Loucy (cell line): ENCODE data around the gene TMIGD3.

Experiments
- H2AFZ ChIP-seq: fragments of 200-600 bp; sonication (generic); 2 replicates; pipeline ENCODE4 v1.6.0; 2016; ENCODE audit warnings: antibody characterized with exemption, mild to moderate bottlenecking, low read length, moderate library complexity
- H3F3A ChIP-seq: fragments of 200-600 bp; 2 replicates; pipeline ENCODE4 v1.6.0; 2016; ENCODE audit warnings: antibody characterized with exemption, low read depth, mild to moderate bottlenecking
- H3K27me3 ChIP-seq: fragments of 200-600 bp; sonication (generic); 2 replicates; pipeline ENCODE4 v1.6.1; 2014; ENCODE audit warnings: low read length, mild to moderate bottlenecking; ENCODE audit not compliant: insufficient read depth, poor library complexity, severe bottlenecking
- H3K36me3 ChIP-seq: fragments of 200-600 bp; sonication (generic); 2 replicates; pipeline ENCODE4 v1.6.1; 2016; ENCODE audit warnings: low read length; ENCODE audit not compliant: insufficient read depth
- H3K4me1 ChIP-seq: fragments of 200-600 bp; sonication (generic); 2 replicates; pipeline ENCODE4 v1.5.1; 2014; ENCODE audit warnings: low read length, mild to moderate bottlenecking; ENCODE audit not compliant: insufficient read depth, poor library complexity, severe bottlenecking
- H3K4me2 ChIP-seq: fragments of 200-600 bp; sonication (generic); 2 replicates; pipeline ENCODE4 v1.6.0; 2014; ENCODE audit warnings: antibody characterized with exemption, low read length, low read depth, mild to moderate bottlenecking; ENCODE audit not compliant: poor library complexity, severe bottlenecking
- H3K4me3 ChIP-seq: fragments of 200-600 bp; sonication (generic); 2 replicates; pipeline ENCODE4 v1.5.1; 2014; ENCODE audit warnings: low read length, mild to moderate bottlenecking, mixed read lengths; ENCODE audit not compliant: poor library complexity, severe bottlenecking
- H3K79me2 ChIP-seq: fragments of 200-600 bp; sonication (generic); 2 replicates; pipeline ENCODE4 v1.6.1; 2014; ENCODE audit warnings: low read length; ENCODE audit not compliant: insufficient read depth
- H3K9ac ChIP-seq: fragments of 200-600 bp; sonication (generic); 2 replicates; pipeline ENCODE4 v1.6.0; 2014; ENCODE audit warnings: mild to moderate bottlenecking, low read depth, low read length, moderate library complexity; ENCODE audit not compliant: poor library complexity, severe bottlenecking
- H3K9me2 ChIP-seq: fragments of 200-600 bp; sonication (generic); replicated peaks from 2 replicates; pipeline ENCODE4 v1.6.1; 2016; ENCODE audit warnings: low read depth, low read length, mixed read lengths
- H3K9me3 ChIP-seq: fragments of 200-600 bp; sonication (generic); 2 replicates; pipeline ENCODE4 v1.6.1; 2014; ENCODE audit warnings: mild to moderate bottlenecking, antibody characterized with exemption, low read length, low read depth; ENCODE audit not compliant: insufficient read depth
- H4K20me1 ChIP-seq: fragments of 200-600 bp; sonication (generic); 2 replicates; pipeline ENCODE4 v1.6.0; 2014; ENCODE audit warnings: antibody characterized with exemption, low read length, mild to moderate bottlenecking; ENCODE audit not compliant: insufficient read depth, poor library complexity, severe bottlenecking
- EZH2phosphoT487 ChIP-seq: fragments of 200-600 bp; IDR thresholded peaks from 2 replicates; pipeline ENCODE4 v1.6.1; 2018; ENCODE audit warnings: antibody characterized with exemption, mild to moderate bottlenecking, moderate library complexity, borderline replicate concordance
- TF ChIP-seq, protein P1 (sequence below): fragments of 200-600 bp; sonication (generic); conservative IDR thresholded peaks from 2 replicates; pipeline ENCODE4 v1.5.1; 2014; ENCODE audit warnings: mild to moderate bottlenecking, antibody characterized with exemption, low read length

Gene TMIGD3

DNA sequence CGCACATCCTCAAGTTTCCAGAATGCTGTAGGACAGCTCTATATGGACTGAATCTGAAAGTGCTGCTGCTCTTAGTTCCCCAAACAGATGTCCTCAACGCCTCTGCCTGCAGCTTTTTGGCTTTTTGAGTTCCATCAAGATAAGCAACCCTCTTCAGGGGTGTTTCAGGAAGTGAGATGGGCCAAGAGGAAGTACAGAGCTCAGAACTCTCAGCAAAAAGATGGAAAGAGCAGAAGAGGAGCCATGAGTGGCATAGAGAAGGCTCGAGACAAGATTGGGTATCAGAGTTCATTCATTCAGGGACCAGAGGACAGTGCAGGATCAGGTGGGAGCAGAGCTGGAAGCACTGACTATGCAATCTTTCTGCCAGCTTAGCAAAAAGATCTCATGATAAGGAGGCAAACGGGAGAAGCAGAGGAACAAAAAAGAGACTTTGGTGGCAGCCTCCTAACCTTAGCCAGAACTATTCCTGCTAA is at the start of gene TMIGD3, which contains the start of gene ADORA3:
TMIGD3 (minus strand) TSS at position 49 of the 476 bp plus-strand sequence. CDS start 279 bp downstream, outside the sequence.
ADORA3 (minus strand) TSS at position 49 of the 476 bp plus-strand sequence. CDS start 279 bp downstream, outside the sequence.
- Histone ChIP-seq H3K9me3 (no peaks in the 10 kb centered on the region), H3K4me2 (peak within 1 kb of the TSS; percentile 63), H4K20me1 (no peaks in the 10 kb centered on the region), H3F3A (peaks cover 16% of the 10 kb centered on the region), H3K4me3 (peak within 1 kb of the TSS; percentile 3), H3K27me3 (no peaks in the 10 kb centered on the region), H3K36me3 (no peaks in the 10 kb centered on the region), H2AFZ (peak within 1 kb of the TSS; percentile 57), H3K9me2 (no peaks in the 10 kb centered on the region), H3K79me2 (no peaks in the 10 kb centered on the region), H3K9ac (peak within 1 kb of the TSS; percentile 29), H3K4me1 (peaks cover 64% of the 10 kb centered on the region)
- no peak for TF ChIP-seq EZH2phosphoT487

DNA sequence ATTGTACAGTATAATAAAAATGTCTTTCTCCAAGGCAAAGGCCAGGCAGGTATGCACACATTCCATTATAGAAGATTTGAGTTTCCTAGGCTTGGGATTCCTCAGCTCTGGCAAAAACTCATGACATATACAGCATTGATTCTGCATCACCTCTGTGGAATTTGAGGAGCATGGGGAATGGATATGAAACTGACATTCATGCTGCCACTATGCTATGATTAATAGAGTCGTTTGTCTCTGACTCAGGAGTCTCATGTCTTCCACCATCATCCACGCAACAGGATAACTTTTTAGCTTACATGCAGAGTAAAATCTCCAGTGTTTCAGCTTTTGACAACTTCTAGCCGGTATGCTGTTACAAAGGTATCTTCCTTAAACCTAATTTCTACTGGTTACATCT is 49.8 kb upstream of the TMIGD3 start:
- no peak overlapping the region for H3K4me3 ChIP-seq
- no peaks in the 10 kb centered on the region for H3F3A ChIP-seq
- H3K36me3 ChIP-seq, result no peaks in the 10 kb centered on the region
- no peak overlapping the region for H3K4me2 ChIP-seq
- no peak for TF ChIP-seq EZH2phosphoT487
- TF ChIP-seq, protein P1, sequence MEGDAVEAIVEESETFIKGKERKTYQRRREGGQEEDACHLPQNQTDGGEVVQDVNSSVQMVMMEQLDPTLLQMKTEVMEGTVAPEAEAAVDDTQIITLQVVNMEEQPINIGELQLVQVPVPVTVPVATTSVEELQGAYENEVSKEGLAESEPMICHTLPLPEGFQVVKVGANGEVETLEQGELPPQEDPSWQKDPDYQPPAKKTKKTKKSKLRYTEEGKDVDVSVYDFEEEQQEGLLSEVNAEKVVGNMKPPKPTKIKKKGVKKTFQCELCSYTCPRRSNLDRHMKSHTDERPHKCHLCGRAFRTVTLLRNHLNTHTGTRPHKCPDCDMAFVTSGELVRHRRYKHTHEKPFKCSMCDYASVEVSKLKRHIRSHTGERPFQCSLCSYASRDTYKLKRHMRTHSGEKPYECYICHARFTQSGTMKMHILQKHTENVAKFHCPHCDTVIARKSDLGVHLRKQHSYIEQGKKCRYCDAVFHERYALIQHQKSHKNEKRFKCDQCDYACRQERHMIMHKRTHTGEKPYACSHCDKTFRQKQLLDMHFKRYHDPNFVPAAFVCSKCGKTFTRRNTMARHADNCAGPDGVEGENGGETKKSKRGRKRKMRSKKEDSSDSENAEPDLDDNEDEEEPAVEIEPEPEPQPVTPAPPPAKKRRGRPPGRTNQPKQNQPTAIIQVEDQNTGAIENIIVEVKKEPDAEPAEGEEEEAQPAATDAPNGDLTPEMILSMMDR, result no peak
- H4K20me1 ChIP-seq, result no peaks in the 10 kb centered on the region
- H2AFZ ChIP-seq, result no peak overlapping the region
- H3K9ac ChIP-seq, result no peak overlapping the region
- H3K79me2 ChIP-seq, result no peaks in the 10 kb centered on the region
- no peaks in the 10 kb centered on the region for H3K9me2 ChIP-seq
- no peaks in the 10 kb centered on the region for H3K4me1 ChIP-seq
- H3K27me3 ChIP-seq, result no peaks in the 10 kb centered on the region
- no peaks in the 10 kb centered on the region for H3K9me3 ChIP-seq

GRCh38 chr1:111552587-111552986 is 49.2 kb upstream of the TMIGD3 start:
- Histone ChIP-seq H3K9me3 (no peaks in the 10 kb centered on the region), H3K36me3 (no peaks in the 10 kb centered on the region), H4K20me1 (no peaks in the 10 kb centered on the region), H3K9ac (no peak overlapping the region), H3K9me2 (no peaks in the 10 kb centered on the region), H3K4me1 (no peaks in the 10 kb centered on the region), H2AFZ (no peak overlapping the region), H3K79me2 (no peaks in the 10 kb centered on the region), H3F3A (no peaks in the 10 kb centered on the region), H3K4me3 (no peak overlapping the region), H3K4me2 (no peak overlapping the region), H3K27me3 (no peaks in the 10 kb centered on the region)
- TF ChIP-seq, protein P1, result no peak
- TF ChIP-seq EZH2phosphoT487, result no peak
